KOPT-K1 (cell line): ENCODE results near the gene COL6A1.
"Not testable (repeated sequence)": the region's sequence is repeated elsewhere in the genome, so short reads cannot be mapped to it uniquely, and the experiment has no call there.

Source experiments
- H3K27ac ChIP-seq: fragments of 200-600 bp; sonication (generic); 2 replicates; pipeline ENCODE4 v1.5.1; 2016; ENCODE audit warnings: antibody characterized with exemption, mild to moderate bottlenecking, low read depth, low read length; ENCODE audit not compliant: poor library complexity, severe bottlenecking
- H3K36me3 ChIP-seq: fragments of 200-600 bp; sonication (generic); 2 replicates; pipeline ENCODE4 v1.5.1; 2017; ENCODE audit warnings: antibody characterized with exemption, mild to moderate bottlenecking, low read length, moderate library complexity; ENCODE audit not compliant: insufficient read depth
- H3K9me3 ChIP-seq: fragments of 200-600 bp; sonication (generic); 2 replicates; pipeline ENCODE4 v1.5.1; 2017; ENCODE audit warnings: antibody characterized with exemption, low read length, mild to moderate bottlenecking; ENCODE audit not compliant: insufficient read depth, poor library complexity, severe bottlenecking

The COL6A1 gene

GRCh38 chr21:45971616-45972352 lies 9.8 kb upstream of the COL6A1 start:
- Histone ChIP-seq H3K27ac (no peak overlapping the region), H3K9me3 (no peaks in the 10 kb centered on the region), H3K36me3 (no peaks in the 10 kb centered on the region)

- H3K36me3 ChIP-seq = no peaks in the 10 kb centered on the region
- H3K9me3 ChIP-seq = no peaks in the 10 kb centered on the region
- H3K27ac ChIP-seq = no peak overlapping the region
Observed at GRCh38 chr21:45972353-45972715, 9.2 kb upstream of the COL6A1 start.

- H3K36me3 ChIP-seq = no peaks in the 10 kb centered on the region
- H3K27ac ChIP-seq = no peak overlapping the region
- no peaks in the 10 kb centered on the region for H3K9me3 ChIP-seq
Observed at GRCh38 chr21:45972716-45973474, 8.7 kb upstream of the COL6A1 start.

- Histone ChIP-seq H3K27ac (peak overlapping the region; percentile 46), H3K9me3 (no peaks in the 10 kb centered on the region), H3K36me3 (no peaks in the 10 kb centered on the region)
Observed at GRCh38 chr21:45973475-45974072, 8.0 kb upstream of the COL6A1 start.

- no peaks in the 10 kb centered on the region for H3K36me3 ChIP-seq
- peak overlapping the region; percentile 46 for H3K27ac ChIP-seq
- H3K9me3 ChIP-seq = no peaks in the 10 kb centered on the region
Observed at GRCh38 chr21:45974073-45975019, 7.2 kb upstream of the COL6A1 start.

- Histone ChIP-seq H3K36me3 (no peaks in the 10 kb centered on the region), H3K9me3 (no peaks in the 10 kb centered on the region), H3K27ac (no peak overlapping the region)
Observed at GRCh38 chr21:45975020-45975666, 6.4 kb upstream of the COL6A1 start.

- not testable (repeated sequence) for H3K36me3 ChIP-seq, H3K9me3 ChIP-seq, H3K27ac ChIP-seq
Observed at GRCh38 chr21:45975667-45976409, 5.7 kb upstream of the COL6A1 start.

GRCh38 chr21:45976701-45977311 lies 4.8 kb upstream of the COL6A1 start:
- Histone ChIP-seq H3K27ac (no peak overlapping the region), H3K9me3 (no peaks in the 10 kb centered on the region), H3K36me3 (no peaks in the 10 kb centered on the region)

GRCh38 chr21:45977396-45977795 lies 4.2 kb upstream of the COL6A1 start:
- no peaks in the 10 kb centered on the region for H3K9me3 ChIP-seq
- no peak overlapping the region for H3K27ac ChIP-seq
- no peaks in the 10 kb centered on the region for H3K36me3 ChIP-seq

- Histone ChIP-seq H3K27ac (no peak overlapping the region), H3K36me3 (no peaks in the 10 kb centered on the region), H3K9me3 (no peaks in the 10 kb centered on the region)
Observed at GRCh38 chr21:45979141-45979631, 2.4 kb upstream of the COL6A1 start.

GRCh38 chr21:45979651-45980050 lies 1.9 kb upstream of the COL6A1 start:
- H3K9me3 ChIP-seq = no peaks in the 10 kb centered on the region
- no peak overlapping the region for H3K27ac ChIP-seq
- H3K36me3 ChIP-seq = no peaks in the 10 kb centered on the region

GRCh38 chr21:45980271-45980670 lies 1.3 kb upstream of the COL6A1 start:
- H3K27ac ChIP-seq = no peak overlapping the region

GRCh38 chr21:45980697-45981096 lies 873 bp upstream of the COL6A1 start:
- Histone ChIP-seq H3K36me3 (no peaks in the 10 kb centered on the region), H3K9me3 (no peaks in the 10 kb centered on the region), H3K27ac (no peak overlapping the region)

More at GRCh38 chr21:45980271-45980670, 1.3 kb upstream of the COL6A1 start:
- no peaks in the 10 kb centered on the region for H3K36me3 ChIP-seq
- no peaks in the 10 kb centered on the region for H3K9me3 ChIP-seq
